Measurements from ENCODE around the gene FAM83B.

The FAM83B gene

GRCh38 chr6:54896302-54896701 is 49.7 kb downstream of the FAM83B start:
- Histone ChIP-seq H3K27me3 (no peaks in the 10 kb centered on the region), H4K20me1 (no peaks in the 10 kb centered on the region), H3K4me3 (no peak overlapping the region), H3K9me3 (no peaks in the 10 kb centered on the region), H3K36me3 (no peaks in the 10 kb centered on the region), H3K9ac (no peak overlapping the region), H3K27ac (no peak overlapping the region), H3K4me2 (no peak overlapping the region), H3K4me1 (no peaks in the 10 kb centered on the region)
- no peak for TF ChIP-seq Cebpa-rat (IDR thresholded peaks at IDR 0.05)

GRCh38 chr6:54897462-54898189 is 51.1 kb downstream of the FAM83B start:
- Histone ChIP-seq H3K36me3 (no peaks in the 10 kb centered on the region), H3K27ac (no peak overlapping the region), H3K27me3 (no peaks in the 10 kb centered on the region), H3K9ac (no peak overlapping the region), H3K4me2 (no peak overlapping the region), H4K20me1 (no peaks in the 10 kb centered on the region), H3K4me1 (no peaks in the 10 kb centered on the region), H3K9me3 (no peaks in the 10 kb centered on the region), H3K4me3 (no peak overlapping the region)
- no peak for TF ChIP-seq Cebpa-rat (IDR thresholded peaks at IDR 0.05)

GRCh38 chr6:54898767-54899166 is 52.2 kb downstream of the FAM83B start:
- Histone ChIP-seq H3K9me3 (no peaks in the 10 kb centered on the region), H3K27me3 (no peaks in the 10 kb centered on the region), H3K27ac (no peak overlapping the region), H3K4me3 (no peak overlapping the region), H3K4me1 (no peaks in the 10 kb centered on the region), H3K36me3 (no peaks in the 10 kb centered on the region), H3K9ac (no peak overlapping the region), H3K4me2 (no peak overlapping the region), H4K20me1 (no peaks in the 10 kb centered on the region)
- TF ChIP-seq Cebpa-rat (IDR thresholded peaks at IDR 0.05) = no peak

- no peaks in the 10 kb centered on the region for H3K36me3 ChIP-seq
- no peak overlapping the region for H3K9ac ChIP-seq
- no peaks in the 10 kb centered on the region for H3K4me1 ChIP-seq
- H3K27me3 ChIP-seq = no peaks in the 10 kb centered on the region
- H3K4me2 ChIP-seq = no peak overlapping the region
- no peaks in the 10 kb centered on the region for H4K20me1 ChIP-seq
- no peak overlapping the region for H3K4me3 ChIP-seq
- H3K9me3 ChIP-seq = no peaks in the 10 kb centered on the region
- H3K27ac ChIP-seq = no peak overlapping the region
- no peak for TF ChIP-seq Cebpa-rat (IDR thresholded peaks at IDR 0.05)
Measured at GRCh38 chr6:54899442-54899841, 52.9 kb downstream of the FAM83B start.

GRCh38 chr6:54899986-54900385 is 53.4 kb downstream of the FAM83B start:
- H3K4me1 ChIP-seq = no peaks in the 10 kb centered on the region
- no peak overlapping the region for H3K4me2 ChIP-seq
- H3K36me3 ChIP-seq = no peaks in the 10 kb centered on the region
- no peak for TF ChIP-seq Cebpa-rat (IDR thresholded peaks at IDR 0.05)
- no peak overlapping the region for H3K9ac ChIP-seq
- no peak overlapping the region for H3K27ac ChIP-seq
- no peaks in the 10 kb centered on the region for H4K20me1 ChIP-seq
- no peaks in the 10 kb centered on the region for H3K9me3 ChIP-seq
- H3K27me3 ChIP-seq = no peaks in the 10 kb centered on the region
- H3K4me3 ChIP-seq = no peak overlapping the region

- H4K20me1 ChIP-seq = no peaks in the 10 kb centered on the region
- H3K36me3 ChIP-seq = no peaks in the 10 kb centered on the region
- H3K27me3 ChIP-seq = no peaks in the 10 kb centered on the region
- H3K9me3 ChIP-seq = no peaks in the 10 kb centered on the region
- H3K4me3 ChIP-seq = no peak overlapping the region
- no peak for TF ChIP-seq Cebpa-rat (IDR thresholded peaks at IDR 0.05)
- H3K9ac ChIP-seq = no peak overlapping the region
- no peak overlapping the region for H3K27ac ChIP-seq
- no peak overlapping the region for H3K4me2 ChIP-seq
- H3K4me1 ChIP-seq = no peaks in the 10 kb centered on the region
Measured at GRCh38 chr6:54900666-54901065, 54.1 kb downstream of the FAM83B start.

GRCh38 chr6:54903884-54904283 is 57.3 kb downstream of the FAM83B start:
- no peak overlapping the region for H3K4me3 ChIP-seq
- H4K20me1 ChIP-seq = no peaks in the 10 kb centered on the region
- H3K9ac ChIP-seq = no peak overlapping the region
- no peaks in the 10 kb centered on the region for H3K27me3 ChIP-seq
- H3K4me2 ChIP-seq = no peak overlapping the region
- no peaks in the 10 kb centered on the region for H3K9me3 ChIP-seq
- no peak for TF ChIP-seq Cebpa-rat (IDR thresholded peaks at IDR 0.05)
- H3K27ac ChIP-seq = no peak overlapping the region
- H3K4me1 ChIP-seq = no peaks in the 10 kb centered on the region
- H3K36me3 ChIP-seq = no peaks in the 10 kb centered on the region

GRCh38 chr6:54907355-54907754 is 60.8 kb downstream of the FAM83B start:
- no peak overlapping the region for H3K9ac ChIP-seq
- no peaks in the 10 kb centered on the region for H3K36me3 ChIP-seq
- H3K27ac ChIP-seq = no peak overlapping the region
- no peak overlapping the region for H3K4me2 ChIP-seq
- H3K9me3 ChIP-seq = no peaks in the 10 kb centered on the region
- TF ChIP-seq Cebpa-rat (IDR thresholded peaks at IDR 0.05) = no peak
- H3K4me1 ChIP-seq = no peaks in the 10 kb centered on the region
- no peaks in the 10 kb centered on the region for H4K20me1 ChIP-seq
- no peaks in the 10 kb centered on the region for H3K27me3 ChIP-seq
- no peak overlapping the region for H3K4me3 ChIP-seq

- H4K20me1 ChIP-seq = no peaks in the 10 kb centered on the region
- no peak overlapping the region for H3K27ac ChIP-seq
- no peak for TF ChIP-seq Cebpa-rat (IDR thresholded peaks at IDR 0.05)
- H3K4me2 ChIP-seq = no peak overlapping the region
- no peaks in the 10 kb centered on the region for H3K36me3 ChIP-seq
- no peak overlapping the region for H3K4me3 ChIP-seq
- no peaks in the 10 kb centered on the region for H3K4me1 ChIP-seq
- H3K9ac ChIP-seq = no peak overlapping the region
- no peaks in the 10 kb centered on the region for H3K27me3 ChIP-seq
- H3K9me3 ChIP-seq = no peaks in the 10 kb centered on the region
Measured at GRCh38 chr6:54909184-54909583, 62.6 kb downstream of the FAM83B start.

GRCh38 chr6:54910431-54910884 is 63.9 kb downstream of the FAM83B start:
- H3K4me1 ChIP-seq = no peaks in the 10 kb centered on the region
- H3K27ac ChIP-seq = no peak overlapping the region
- no peak overlapping the region for H3K9ac ChIP-seq
- H3K4me3 ChIP-seq = no peak overlapping the region
- no peaks in the 10 kb centered on the region for H3K27me3 ChIP-seq
- no peaks in the 10 kb centered on the region for H3K36me3 ChIP-seq
- no peak for TF ChIP-seq Cebpa-rat (IDR thresholded peaks at IDR 0.05)
- no peaks in the 10 kb centered on the region for H3K9me3 ChIP-seq
- H4K20me1 ChIP-seq = no peaks in the 10 kb centered on the region
- H3K4me2 ChIP-seq = no peak overlapping the region

- H3K27me3 ChIP-seq = no peaks in the 10 kb centered on the region
- H3K4me3 ChIP-seq = no peak overlapping the region
- H4K20me1 ChIP-seq = no peaks in the 10 kb centered on the region
- no peak overlapping the region for H3K27ac ChIP-seq
- no peak overlapping the region for H3K4me2 ChIP-seq
- H3K4me1 ChIP-seq = no peaks in the 10 kb centered on the region
- no peaks in the 10 kb centered on the region for H3K36me3 ChIP-seq
- no peak overlapping the region for H3K9ac ChIP-seq
- H3K9me3 ChIP-seq = no peaks in the 10 kb centered on the region
- TF ChIP-seq Cebpa-rat (IDR thresholded peaks at IDR 0.05) = no peak
Measured at GRCh38 chr6:54910921-54911320, 64.3 kb downstream of the FAM83B start.
